MM.1S (cell line): Measurements from ENCODE around the gene PDCD7.
"Not testable (repeated sequence)": the region's sequence is repeated elsewhere in the genome, so short reads cannot be mapped to it uniquely, and the experiment has no call there.

Experiments used
- CTCF ChIP-seq: fragments of 300-600 bp; sonication (generic); IDR thresholded peaks from 2 replicates; pipeline ENCODE4 v1.5.1; 2016; ENCODE audit warnings: antibody characterized with exemption, low read length, mixed read lengths
- EZH2 ChIP-seq: fragments of 300-600 bp; sonication (generic); optimal IDR thresholded peaks from 2 replicates; pipeline ENCODE3; 2017; ENCODE audit warnings: low read depth, mild to moderate bottlenecking, antibody characterized with exemption, low read length, mixed read lengths
- EZH2phosphoT487 ChIP-seq: fragments of 300-600 bp; sonication (generic); IDR thresholded peaks from 2 replicates; pipeline ENCODE4 v1.6.1; 2018; ENCODE audit warnings: antibody characterized with exemption, low read length

GRCh38 chr15:65137089-65137488 lies 3.5 kb upstream of the PDCD7 start:
- TF ChIP-seq CTCF, EZH2phosphoT487, EZH2: not testable (repeated sequence)
